HL-60 (cell line): ENCODE measurements around the gene DYNC1I1.

ENCODE experiments used
- POLR2AphosphoS5 ChIP-seq: IDR thresholded peaks from 2 replicates; pipeline ENCODE4 v1.6.1; 2012; ENCODE audit warnings: low read depth
- TF ChIP-seq, protein P1 (sequence below): IDR thresholded peaks from one replicate; pipeline ENCODE4 v1.5.1; 2011; ENCODE audit warnings: low read length, control low read depth, inconsistent platforms; ENCODE audit not compliant: insufficient read depth

DNA sequence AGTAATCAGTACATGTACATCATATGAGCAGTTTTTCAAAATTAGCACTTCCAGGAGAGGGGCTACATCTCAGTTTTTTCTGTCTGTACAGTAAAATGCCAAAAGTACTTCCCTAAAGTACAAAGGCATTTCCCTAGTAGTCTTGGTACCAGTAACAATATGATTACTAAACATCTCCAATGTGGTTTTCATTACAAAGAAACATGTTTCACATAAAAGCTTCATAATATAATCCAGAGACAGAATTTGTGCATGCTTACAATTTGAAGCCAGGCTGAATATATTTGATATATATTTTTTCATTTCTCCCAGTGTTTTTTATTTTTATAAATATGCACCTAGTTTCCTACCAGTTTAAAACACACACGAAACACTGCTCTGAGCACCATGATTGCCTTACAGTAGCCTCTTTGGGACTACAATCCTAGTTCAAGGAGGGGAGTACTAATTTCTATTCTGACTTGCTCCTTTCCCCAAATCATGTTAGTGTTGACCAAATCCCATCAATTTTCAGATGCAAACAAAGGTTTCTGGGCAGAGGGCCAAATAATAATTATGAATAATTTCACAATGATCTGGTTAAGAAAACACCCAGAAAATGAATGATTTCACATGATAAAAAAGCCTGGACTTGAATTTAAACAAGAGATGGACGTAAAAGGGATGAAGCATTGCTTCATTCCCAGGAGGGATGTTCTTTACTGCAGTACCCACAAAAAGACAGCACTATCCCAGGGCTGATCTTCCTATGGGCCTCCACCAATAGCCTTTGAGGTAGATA is 348.3 kb downstream of the DYNC1I1 start:
- TF ChIP-seq, protein P1, sequence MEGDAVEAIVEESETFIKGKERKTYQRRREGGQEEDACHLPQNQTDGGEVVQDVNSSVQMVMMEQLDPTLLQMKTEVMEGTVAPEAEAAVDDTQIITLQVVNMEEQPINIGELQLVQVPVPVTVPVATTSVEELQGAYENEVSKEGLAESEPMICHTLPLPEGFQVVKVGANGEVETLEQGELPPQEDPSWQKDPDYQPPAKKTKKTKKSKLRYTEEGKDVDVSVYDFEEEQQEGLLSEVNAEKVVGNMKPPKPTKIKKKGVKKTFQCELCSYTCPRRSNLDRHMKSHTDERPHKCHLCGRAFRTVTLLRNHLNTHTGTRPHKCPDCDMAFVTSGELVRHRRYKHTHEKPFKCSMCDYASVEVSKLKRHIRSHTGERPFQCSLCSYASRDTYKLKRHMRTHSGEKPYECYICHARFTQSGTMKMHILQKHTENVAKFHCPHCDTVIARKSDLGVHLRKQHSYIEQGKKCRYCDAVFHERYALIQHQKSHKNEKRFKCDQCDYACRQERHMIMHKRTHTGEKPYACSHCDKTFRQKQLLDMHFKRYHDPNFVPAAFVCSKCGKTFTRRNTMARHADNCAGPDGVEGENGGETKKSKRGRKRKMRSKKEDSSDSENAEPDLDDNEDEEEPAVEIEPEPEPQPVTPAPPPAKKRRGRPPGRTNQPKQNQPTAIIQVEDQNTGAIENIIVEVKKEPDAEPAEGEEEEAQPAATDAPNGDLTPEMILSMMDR: no peak
- no peak for TF ChIP-seq POLR2AphosphoS5
